NCI-H345 treated with DMSO at 0.1 percent for 48 hours (cell line): Measurements from ENCODE around the gene SIGLECL1.

Experiments
- DNase-seq: peaks from one replicate; lab custom pipeline; 2025; ENCODE audit not compliant: unreplicated experiment; lab: John Stamatoyannopoulos, UW

The SIGLECL1 gene

GRCh38 chr19:51295382-51296126 is 44.7 kb downstream of the SIGLECL1 start:
- DNase-seq, result no peak

- no peak for DNase-seq
Measured at GRCh38 chr19:51296336-51297093, 45.6 kb downstream of the SIGLECL1 start.

GRCh38 chr19:51297406-51297805 is 46.5 kb downstream of the SIGLECL1 start:
- DNase-seq, result no peak

GRCh38 chr19:51301266-51301665 is 50.4 kb downstream of the SIGLECL1 start:
- DNase-seq, result no peak

- no peak for DNase-seq
Measured at GRCh38 chr19:51305479-51305878, 54.6 kb downstream of the SIGLECL1 start.

- DNase-seq, result no peak
Measured at GRCh38 chr19:51311351-51312257, 60.7 kb downstream of the SIGLECL1 start, which contains the start of gene IGLON5. Gene IGLON5, plus strand, starts transcription at chr19:51311644. Its CDS starts 204 bp downstream, at chr19:51311848.

GRCh38 chr19:51316688-51317087 is 65.8 kb downstream of the SIGLECL1 start:
- no peak for DNase-seq

- DNase-seq, result no peak
Measured at GRCh38 chr19:51317376-51317775, 66.5 kb downstream of the SIGLECL1 start.

GRCh38 chr19:51317968-51318367 is 67.1 kb downstream of the SIGLECL1 start:
- DNase-seq, result no peak
